ENCODE data around the gene PCSK4. TPM values are rescaled to one million over a fixed set of nuclear protein-coding genes. Genes with fewer than 3 reads are reported as not detected.

Gene PCSK4
- total and polyA plus RNA-seq, 10 of the 15 experiments (the other 5 are each of a cell fraction or from before 2014, with no cell fraction given): 0.27 to 0.99 (median 0.40) TPM; not detected in 3

DNA sequence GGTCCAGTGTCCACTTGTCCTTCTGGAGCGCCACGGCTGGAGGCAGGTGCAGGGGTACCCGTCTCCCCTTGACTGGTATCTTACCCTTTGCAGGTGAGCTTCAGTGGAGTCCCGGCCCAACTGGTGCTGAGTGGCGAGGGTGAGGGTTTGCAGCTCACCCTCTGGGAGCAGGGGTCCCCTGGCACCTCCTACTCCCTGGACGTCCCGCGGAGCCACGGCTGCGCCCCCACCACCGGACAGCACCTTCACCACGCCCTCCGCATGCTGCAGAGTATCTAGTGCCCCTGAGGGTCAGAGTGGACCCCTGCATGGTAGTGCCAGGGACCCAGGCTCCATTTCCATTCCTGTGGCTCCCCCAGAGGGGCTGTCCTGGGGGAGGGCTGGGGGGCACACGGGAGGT is 44.8 kb upstream of the PCSK4 start:
- no peak overlapping the region for H3K27ac ChIP-seq (ENCODE audit: control insufficient read depth, insufficient read depth)
- RAD21 ChIA-PET (ENCODE audit: unreplicated experiment): interaction anchor here (0.7 kb wide), 1 partner anchor 63 kb away, joined by 3 read pairs; no protein-coding TSS in a partner anchor
- H2AFZ ChIP-seq (ENCODE audit: control insufficient read depth, low read depth, low read length): no peak overlapping the region
- H4K20me1 ChIP-seq (ENCODE audit: control insufficient read depth, insufficient read depth): no peaks in the 10 kb centered on the region
- TF ChIP-seq RBBP5 (conservative IDR thresholded peaks at IDR 0.05): no peak
- TF ChIP-seq, protein P1, sequence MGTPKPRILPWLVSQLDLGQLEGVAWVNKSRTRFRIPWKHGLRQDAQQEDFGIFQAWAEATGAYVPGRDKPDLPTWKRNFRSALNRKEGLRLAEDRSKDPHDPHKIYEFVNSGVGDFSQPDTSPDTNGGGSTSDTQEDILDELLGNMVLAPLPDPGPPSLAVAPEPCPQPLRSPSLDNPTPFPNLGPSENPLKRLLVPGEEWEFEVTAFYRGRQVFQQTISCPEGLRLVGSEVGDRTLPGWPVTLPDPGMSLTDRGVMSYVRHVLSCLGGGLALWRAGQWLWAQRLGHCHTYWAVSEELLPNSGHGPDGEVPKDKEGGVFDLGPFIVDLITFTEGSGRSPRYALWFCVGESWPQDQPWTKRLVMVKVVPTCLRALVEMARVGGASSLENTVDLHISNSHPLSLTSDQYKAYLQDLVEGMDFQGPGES (IDR thresholded peaks at IDR 0.05): no peak
- no peak for TF ChIP-seq SMAD5 (IDR thresholded peaks at IDR 0.05; ENCODE audit: low read depth)
- TF ChIP-seq, protein P2, sequence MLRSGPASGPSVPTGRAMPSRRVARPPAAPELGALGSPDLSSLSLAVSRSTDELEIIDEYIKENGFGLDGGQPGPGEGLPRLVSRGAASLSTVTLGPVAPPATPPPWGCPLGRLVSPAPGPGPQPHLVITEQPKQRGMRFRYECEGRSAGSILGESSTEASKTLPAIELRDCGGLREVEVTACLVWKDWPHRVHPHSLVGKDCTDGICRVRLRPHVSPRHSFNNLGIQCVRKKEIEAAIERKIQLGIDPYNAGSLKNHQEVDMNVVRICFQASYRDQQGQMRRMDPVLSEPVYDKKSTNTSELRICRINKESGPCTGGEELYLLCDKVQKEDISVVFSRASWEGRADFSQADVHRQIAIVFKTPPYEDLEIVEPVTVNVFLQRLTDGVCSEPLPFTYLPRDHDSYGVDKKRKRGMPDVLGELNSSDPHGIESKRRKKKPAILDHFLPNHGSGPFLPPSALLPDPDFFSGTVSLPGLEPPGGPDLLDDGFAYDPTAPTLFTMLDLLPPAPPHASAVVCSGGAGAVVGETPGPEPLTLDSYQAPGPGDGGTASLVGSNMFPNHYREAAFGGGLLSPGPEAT (IDR thresholded peaks at IDR 0.05; ENCODE audit: low read depth): no peak
- TF ChIP-seq YY1 (IDR thresholded peaks at IDR 0.05; ENCODE audit: low read depth, low read length): no peak
- in situ Hi-C loops (cut with MboI): no loop called here
- no peak overlapping the region for H3K9ac ChIP-seq (ENCODE audit: control insufficient read depth, insufficient read depth, low read length)
- no peak for ATAC-seq
- no peak overlapping the region for H3K4me3 ChIP-seq
- CTCF ChIA-PET: interaction anchor here (0.9 kb wide), 1 partner anchor 137 kb away, joined by 4 read pairs; no protein-coding TSS in a partner anchor
- no peak overlapping the region for H3K4me2 ChIP-seq (ENCODE audit: control insufficient read depth, insufficient read depth)
- DNase-seq (ENCODE audit: low read depth, low spot score): no peak
- no peak for FAIRE-seq
- POLR2A ChIA-PET: no interaction called here
- no peaks in the 10 kb centered on the region for H3K9me3 ChIP-seq (replicated peaks; ENCODE audit: control insufficient read depth, insufficient read depth, low read length)
- H3K4me1 ChIP-seq (ENCODE audit: control insufficient read depth, insufficient read depth, low read length): no peaks in the 10 kb centered on the region
- H3K79me2 ChIP-seq (ENCODE audit: control insufficient read depth, insufficient read depth, low read length): no peaks in the 10 kb centered on the region
- BruUV-seq (replicated peaks): no TSS peak
- intact Hi-C loops (cut with micrococcal nuclease; ENCODE audit: unreplicated experiment): no loop called here
- no peaks in the 10 kb centered on the region for H3K36me3 ChIP-seq (ENCODE audit: control insufficient read depth in 2 of 2, insufficient read depth in 2 of 2, low read length in 1 of 2)
- SMC1A ChIA-PET (ENCODE audit: uncharacterized antibody, unreplicated experiment): no interaction called here
- H3K27me3 ChIP-seq (replicated peaks in 1 of 2; ENCODE audit: control insufficient read depth in 2 of 2, insufficient read depth in 2 of 2, low read length in 1 of 2): no peaks in the 10 kb centered on the region
- 68% methylated on average over 14 of the region's 14 CpGs for WGBS (ENCODE audit: insufficient coverage, insufficient replicate concordance, low lambda C conversion rate, missing lambda C conversion rate)

All from GM12878 (cell line).